ENCODE results near the gene OR1F1.
"Not testable (repeated sequence)": the region's sequence is repeated elsewhere in the genome, so short reads cannot be mapped to it uniquely, and the experiment has no call there.

The OR1F1 gene

DNA sequence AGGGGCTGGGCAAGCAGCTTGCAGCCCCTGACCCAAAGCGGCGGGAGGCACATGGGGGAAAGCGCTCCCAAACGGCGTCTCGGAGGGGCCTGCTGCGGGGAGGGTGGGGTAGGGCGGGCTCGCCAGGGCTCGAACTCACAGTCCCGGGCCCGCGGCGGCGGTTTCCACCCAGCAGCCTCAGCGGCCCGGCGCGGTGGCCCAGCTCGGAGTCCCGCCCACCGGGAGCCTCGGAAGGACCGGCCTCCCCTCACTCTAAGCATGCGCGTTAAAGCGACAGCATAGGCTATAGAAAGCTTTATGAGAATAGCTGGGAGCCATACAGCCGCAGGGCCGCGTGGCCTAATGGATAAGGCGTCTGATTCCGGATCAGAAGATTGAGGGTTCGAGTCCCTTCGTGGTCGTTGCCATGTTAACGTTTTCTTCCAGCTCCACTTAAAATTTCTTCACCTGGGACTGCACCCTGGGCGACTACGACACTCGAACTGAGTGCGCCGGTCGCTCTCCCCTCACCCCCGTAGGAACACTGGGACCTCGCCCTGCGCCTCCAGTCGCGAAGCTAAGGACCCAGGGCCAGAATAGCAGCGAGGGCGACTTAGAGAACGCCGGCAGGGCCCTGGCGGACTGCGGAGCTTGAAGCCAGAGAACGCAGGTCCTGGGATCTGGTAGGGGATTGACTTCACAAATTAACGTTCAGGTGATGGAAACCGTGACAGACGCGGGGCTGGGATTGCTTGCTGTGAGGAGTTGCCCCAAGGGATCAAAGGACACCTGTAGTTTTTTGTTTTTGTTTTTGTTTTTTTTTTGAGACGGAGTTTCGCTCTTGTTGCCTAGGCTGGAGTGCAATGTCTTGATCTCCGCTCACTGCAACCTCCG is 37.4 kb upstream of the OR1F1 start:
- in situ Hi-C loops (cut with MboI; ENCODE audit: low sequenced_read_pairs): no loop called here

DNA sequence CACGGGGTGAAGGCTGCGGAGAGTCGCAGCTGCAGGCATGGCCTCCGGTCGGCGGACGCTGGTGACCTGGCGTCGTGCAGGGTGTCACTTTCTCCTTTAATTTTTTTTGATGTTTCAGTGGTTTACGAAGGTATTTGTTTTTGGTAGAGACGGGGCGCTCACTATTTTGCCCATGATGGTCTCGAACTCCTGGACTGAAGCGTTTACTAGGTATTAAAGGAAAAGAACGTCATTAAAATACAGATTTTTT is 36.1 kb upstream of the OR1F1 start:
- in situ Hi-C loops (cut with MboI; ENCODE audit: low sequenced_read_pairs): no loop called here

DNA sequence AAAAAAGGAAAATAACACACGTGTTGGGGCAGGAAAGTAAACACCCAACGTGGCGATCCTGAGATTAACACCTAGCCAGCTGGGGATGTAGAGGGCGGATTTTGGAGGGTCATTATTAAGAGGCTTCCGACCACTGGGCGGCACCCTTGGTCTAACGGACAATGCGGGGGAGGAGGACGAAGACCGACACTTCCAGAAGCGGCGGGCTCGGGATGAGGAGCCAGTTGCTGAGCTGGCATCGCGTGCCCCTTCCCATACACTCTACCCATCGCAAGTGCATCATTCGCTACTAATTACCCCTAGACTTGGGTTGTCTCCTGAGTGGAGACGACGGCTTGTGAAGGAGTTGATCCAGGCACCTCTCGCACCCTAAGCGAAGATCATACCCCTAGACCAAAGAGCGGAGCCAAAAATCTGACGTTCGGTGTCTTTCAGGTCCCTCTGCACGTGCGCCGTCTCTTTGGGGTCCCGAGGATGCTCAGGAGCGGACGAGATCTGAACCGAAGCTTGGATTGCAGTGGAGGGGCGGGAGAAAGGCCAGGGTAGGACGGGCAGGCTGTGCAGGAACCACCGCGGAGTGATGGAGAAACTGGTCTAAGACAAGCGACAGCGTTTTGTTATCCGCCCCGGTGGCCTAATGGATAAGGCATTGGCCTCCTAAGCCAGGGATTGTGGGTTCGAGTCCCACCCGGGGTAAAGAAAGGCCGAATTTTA is 35.6 kb upstream of the OR1F1 start:
- in situ Hi-C loops (cut with MboI; ENCODE audit: low sequenced_read_pairs): no loop called here

DNA sequence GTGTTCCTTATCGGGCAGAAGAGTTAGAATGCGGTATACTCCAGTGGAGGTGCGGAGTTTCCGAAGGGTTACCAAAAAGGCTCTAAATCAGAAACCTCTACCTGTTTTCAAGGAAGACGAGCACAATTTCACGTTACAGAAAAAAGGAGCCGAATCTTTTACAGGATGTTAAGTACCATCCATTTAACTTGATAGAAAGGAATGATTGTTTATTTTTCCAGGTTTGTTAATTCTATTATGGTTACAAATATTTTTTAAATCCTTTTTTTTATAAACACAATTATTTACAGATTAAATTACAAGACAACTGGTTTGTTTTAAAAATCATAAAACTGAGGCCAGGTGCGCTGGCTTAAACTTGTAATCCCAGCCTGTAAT is 35.0 kb upstream of the OR1F1 start:
- in situ Hi-C loops (cut with MboI; ENCODE audit: low sequenced_read_pairs): no loop called here

DNA sequence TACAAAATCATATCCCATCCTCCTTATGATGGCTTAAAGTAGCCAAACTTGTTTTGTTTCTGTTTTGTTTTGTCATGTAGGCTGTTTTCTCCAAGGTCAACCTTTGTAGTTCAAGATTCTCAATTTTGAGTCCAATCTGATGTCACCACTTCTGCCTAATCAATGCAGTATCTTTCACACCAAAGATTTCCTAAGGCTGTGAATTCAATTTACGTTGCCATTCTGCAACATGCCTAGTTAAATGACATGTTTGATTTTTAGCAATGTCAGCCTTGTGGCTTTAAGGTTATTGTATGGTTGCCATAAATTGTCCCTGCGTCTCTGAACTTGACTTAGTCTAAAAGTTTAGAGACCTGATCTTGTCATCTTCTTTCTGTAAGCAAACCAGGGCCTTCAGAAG is 32.8 kb upstream of the OR1F1 start:
- in situ Hi-C loops (cut with MboI; ENCODE audit: low sequenced_read_pairs): no loop called here

DNA sequence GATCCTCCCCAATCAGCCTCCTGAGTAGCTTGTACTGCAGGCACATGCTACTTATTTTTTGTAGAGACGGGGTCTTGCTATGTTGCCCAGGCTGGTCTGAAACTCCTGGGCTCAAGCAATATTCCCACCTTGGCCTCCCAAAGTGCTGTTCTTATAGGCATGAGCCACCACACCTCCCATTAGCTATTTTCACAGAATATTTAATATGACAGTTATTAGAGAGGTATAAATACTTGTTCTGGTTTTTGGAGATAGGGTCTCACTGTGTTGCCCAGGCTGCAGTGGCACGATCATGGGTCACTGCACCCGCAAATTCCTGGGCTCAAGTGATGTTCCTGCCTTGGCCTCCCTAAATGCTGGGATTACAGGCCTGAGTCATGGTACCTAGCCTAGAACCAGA is 32.0 kb upstream of the OR1F1 start:
- in situ Hi-C loops (cut with MboI; ENCODE audit: low sequenced_read_pairs): no loop called here

DNA sequence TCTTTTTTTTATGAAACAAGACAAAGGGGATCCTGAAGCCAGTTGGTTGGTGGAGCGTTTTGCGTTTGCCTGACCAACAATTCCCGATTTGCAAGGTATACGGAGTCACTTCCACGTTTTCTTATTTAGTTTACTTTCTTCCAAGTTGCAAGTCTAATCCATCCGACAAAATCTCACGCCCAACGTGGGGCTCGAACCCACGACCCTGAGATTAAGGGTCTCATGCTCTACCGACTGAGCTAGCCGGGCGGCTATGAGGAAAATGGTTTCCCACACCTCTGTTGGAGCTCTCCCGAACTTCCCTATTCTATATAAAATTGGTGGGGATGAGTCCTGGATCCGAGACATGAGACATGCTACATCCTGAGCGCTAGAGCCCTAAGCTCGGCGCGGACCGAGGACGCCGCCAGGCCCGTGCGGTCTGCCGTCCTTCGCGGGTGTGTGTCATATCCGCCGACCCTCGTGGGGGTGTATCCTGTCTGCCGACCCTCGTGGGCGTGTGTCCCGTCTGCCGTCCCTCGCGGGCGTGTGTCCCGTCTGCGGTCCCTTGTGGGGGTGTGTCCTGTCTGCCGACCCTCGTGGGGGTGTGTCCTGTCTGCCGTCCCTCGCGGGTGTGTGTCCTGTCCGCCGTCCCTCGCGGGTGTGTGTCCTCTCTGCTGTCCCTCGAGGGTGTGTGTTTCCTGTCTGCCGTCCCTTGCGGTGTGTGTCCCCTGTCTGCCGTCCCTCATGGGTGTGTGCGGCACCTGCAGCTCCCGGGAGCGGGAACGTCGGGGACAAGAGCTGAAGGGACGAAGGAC is 30.6 kb upstream of the OR1F1 start:
- in situ Hi-C loops (cut with MboI; ENCODE audit: low sequenced_read_pairs): no loop called here

DNA sequence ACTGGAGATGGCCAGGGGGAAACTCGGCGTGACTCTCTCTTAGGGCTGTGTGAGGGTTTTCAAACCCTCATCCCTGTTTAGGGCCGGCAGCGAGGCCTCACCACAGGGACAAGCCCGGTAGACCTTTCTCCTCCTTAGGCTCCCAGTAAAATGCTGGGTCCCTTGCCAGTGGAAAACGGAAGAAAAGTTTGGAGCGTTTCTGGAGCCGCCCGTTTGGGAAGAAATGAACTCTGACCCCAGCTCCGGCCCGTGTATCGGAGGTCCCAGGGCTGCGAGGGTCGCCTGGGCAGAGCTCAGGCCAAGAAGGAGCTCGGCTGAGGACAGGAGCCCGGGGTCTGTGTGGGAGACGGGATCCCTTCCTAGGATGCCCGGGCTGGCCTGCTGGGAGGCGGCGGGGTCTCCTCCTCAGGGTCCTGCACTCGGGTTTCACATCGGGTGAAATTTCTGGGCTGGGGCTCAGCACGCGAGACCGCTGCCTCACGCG is 29.9 kb upstream of the OR1F1 start:
- in situ Hi-C loops (cut with MboI; ENCODE audit: low sequenced_read_pairs): no loop called here

DNA sequence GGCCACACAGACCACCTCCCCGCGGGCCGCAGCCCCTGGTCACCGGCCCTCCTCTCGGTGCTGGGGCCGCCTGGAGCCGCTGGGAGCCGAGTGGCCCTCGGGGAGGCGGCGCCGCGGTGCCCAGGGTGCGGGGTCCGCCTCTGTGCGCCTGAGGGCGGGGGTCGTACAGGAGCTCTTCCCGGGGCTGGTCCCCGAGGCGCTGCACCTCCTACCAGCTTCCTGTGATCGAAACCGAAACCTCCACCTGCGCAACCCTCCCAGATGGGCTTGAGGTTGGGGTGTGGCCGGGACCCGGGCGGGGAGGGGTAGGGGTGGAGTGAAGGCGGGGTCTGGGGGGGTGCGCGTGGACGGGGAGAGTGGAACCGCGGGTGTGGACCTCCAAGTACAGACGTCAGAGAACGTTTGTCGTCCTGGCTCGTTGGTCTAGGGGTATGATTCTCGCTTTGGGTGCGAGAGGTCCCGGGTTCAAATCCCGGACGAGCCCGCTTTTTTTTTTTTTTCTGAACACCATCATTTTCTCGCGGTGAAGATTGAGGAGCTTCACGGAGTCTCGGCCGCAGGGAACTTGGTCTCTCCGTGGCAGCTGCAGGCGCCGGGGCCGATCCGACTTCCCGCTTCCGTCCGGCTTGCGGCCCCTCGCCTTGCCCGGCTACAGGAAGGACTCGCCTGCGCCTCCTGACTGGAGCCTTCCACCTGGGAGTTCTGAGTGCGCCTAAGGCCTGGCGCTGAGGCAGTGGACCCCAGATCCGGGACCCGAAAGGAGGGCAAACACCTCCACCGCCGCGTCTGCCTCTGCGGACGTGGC is 29.3 kb upstream of the OR1F1 start:
- in situ Hi-C loops (cut with MboI; ENCODE audit: low sequenced_read_pairs): no loop called here

DNA sequence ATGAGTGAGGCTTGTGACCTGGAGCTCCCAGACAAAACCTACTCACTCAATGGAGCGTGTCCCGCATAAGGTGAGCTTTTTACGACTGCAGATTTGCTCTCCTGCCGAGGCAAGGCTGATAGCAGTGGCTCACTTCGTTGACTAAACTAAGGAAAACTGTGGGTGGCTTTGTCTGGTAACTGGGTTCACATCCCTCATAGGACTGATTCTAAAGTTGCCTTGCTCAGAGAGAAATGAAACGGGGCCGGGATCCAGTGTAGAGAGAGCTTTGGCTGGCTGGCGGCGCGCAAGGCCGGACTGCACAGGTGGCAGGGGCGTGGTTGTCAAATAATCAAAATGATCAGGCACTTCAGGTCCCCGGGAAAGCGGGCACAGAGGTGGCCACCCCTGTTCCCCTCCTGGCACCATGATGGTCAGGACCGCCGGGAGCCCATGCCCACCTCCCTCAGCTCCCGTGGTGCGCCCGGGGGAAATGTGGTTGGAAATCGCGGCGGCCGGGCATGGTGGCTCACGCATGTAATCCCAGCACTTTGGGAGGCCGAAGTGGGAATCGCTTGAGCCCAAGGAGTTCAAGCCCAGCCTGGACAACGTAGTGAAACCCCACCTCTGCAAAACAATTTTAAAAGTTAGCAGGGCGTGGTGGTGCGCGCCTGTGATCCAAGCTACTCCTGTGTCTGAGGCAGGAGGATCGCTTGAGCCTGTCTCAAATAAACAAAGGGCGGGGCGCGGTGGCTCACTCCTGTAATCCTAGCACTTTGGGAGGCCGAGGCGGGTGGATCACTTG is 26.6 kb upstream of the OR1F1 start:
- in situ Hi-C loops (cut with MboI; ENCODE audit: low sequenced_read_pairs): no loop called here

DNA sequence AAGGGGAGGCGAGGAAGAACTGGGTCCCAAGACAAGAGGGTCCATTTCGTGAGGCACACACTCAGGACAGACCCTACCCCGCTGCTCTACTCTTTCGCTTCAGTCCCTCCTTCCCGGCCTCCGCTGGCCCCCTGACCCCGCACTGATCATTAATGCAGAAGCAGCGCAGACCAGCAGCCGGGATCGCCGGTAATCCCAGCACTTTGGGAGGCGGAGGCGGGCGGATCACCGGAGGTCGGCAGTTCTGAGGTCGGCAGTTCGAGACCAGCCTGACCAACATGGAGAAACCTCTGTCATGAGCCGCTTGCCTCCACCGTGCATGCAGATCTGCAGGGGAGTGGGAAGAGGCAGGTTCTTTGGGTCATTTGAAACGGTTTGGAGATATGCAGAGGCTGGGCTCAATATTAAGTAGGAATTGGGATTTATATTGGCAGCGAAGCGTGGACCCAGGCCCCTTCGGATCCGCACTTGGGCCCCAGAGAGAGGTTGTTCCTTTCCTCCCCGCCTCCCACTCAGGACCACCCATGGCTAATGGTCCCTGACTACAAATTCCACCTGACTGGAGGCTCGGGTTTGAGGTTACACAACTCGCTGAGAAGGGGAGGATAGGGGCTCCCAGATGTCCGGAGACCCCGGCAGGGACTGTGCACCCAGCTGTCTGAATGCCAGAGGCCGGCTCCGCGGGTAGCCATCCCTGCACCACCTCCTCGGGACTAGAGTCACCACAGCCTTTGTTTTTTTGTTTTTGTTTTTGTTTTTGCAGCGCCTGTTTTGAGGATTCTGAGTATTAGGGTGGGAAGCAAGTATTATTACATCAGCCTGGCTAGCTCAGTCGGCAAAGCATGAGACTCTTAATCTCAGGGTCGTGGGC is 23.6 kb upstream of the OR1F1 start:
- in situ Hi-C loops (cut with MboI; ENCODE audit: low sequenced_read_pairs): no loop called here

DNA sequence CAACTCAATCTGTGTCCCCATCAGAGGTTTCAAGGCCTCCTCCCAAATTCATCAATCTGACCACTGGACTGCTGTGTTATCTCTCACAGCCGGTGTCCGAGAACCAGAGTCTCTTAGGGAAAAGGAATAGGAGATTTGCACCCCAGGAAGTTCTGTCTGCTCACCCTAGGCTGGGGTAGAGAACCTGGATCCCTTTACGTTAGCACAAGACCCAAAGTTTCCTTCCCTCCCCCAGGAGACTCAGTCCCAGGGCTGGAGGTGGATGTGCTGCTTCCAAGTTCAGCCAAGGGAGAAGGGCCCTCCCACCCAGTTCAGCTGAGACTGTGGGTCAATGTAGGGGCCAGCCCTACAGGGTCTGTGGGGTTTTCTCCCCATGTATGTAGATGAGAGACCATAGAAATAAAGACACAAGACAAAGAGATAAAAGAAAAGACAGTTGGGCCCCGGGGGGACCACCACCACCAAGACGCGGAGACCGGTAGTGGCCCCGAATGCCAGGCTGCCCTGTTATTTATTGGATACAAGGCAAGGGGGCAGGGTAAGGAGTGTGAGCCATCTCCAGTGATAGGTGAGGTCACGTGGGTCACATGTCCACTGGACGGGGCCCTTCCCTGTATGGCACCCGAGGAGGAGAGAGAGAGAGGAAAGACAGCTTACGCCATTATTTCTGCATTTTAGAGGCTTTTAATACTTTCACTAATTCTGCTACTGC is 22.7 kb upstream of the OR1F1 start:
- in situ Hi-C loops (cut with MboI; ENCODE audit: low sequenced_read_pairs): no loop called here

DNA sequence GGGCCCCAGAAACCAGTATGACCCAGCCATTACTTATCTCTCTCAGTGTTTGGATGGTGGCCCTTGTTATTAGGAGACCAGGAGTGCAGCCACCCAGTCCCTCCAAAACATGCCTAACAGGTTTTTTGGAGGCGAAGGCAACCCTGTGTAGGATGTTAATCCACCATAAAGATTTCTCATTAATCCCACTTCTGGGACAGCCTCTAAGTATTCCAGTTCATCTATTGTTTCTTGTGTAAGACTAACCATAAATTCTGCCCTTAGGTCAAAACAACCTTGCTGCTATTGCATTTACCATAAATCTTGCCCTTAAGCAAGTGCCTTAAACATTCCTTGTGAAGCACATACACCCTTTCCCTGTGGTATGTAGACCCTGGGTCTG is 21.5 kb upstream of the OR1F1 start:
- in situ Hi-C loops (cut with MboI; ENCODE audit: low sequenced_read_pairs): no loop called here

DNA sequence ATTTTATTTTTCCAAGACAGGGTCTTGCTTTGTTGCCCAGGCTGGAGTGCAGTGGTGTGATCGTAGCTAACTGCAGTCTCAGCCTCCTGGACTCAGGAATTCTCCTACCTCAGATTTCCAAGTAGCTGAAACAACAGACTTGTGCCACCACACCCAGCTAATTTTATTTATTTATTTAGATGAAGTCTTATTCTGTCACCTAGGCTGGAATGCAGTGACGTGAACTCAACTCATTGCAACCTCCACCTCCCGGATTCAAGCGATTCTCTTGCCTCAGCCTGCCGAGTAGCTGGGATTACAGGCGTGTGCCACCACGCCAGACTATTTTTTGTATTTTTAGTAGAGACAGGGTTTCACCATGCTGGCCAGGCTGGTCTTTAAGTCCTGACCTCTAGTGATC is 19.3 kb upstream of the OR1F1 start:
- in situ Hi-C loops (cut with MboI; ENCODE audit: low sequenced_read_pairs): not testable (repeated sequence)

DNA sequence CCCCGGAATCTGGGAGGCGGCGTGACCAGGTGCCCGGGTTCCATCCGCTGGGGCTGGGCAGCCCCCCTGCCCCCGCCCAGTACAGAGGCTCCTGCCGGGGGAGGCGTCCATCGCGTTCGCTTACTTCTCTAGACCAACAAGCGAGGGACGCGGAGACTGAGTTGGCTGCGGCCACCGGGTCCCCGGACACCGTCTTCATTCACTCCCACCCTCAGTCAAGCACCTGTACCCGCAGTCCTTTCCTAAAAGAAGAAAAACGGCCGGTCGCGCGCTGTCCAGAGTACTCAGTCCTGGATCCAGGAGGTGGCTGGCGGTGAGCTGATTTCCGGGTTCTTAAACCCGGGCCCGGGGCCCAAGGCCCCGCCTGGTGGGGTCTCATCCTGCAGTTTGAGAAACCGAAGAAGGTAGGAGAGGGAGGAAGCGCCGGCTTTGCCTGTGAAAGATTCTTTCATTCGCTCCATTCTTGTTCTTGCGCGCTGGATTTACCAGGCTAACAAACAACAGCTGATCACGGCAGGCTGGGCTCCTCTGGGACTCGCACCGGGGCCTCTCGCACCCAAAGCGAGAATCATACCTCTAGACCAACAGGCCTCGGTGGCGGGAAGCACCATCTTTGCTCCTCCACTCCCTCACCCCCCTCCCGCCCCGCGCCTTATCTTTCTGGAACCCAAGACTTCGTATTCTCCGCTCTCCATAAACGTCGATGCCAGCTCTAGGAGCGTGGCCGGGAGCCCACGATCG is 17.4 kb upstream of the OR1F1 start:
- in situ Hi-C loops (cut with MboI; ENCODE audit: low sequenced_read_pairs): no loop called here

DNA sequence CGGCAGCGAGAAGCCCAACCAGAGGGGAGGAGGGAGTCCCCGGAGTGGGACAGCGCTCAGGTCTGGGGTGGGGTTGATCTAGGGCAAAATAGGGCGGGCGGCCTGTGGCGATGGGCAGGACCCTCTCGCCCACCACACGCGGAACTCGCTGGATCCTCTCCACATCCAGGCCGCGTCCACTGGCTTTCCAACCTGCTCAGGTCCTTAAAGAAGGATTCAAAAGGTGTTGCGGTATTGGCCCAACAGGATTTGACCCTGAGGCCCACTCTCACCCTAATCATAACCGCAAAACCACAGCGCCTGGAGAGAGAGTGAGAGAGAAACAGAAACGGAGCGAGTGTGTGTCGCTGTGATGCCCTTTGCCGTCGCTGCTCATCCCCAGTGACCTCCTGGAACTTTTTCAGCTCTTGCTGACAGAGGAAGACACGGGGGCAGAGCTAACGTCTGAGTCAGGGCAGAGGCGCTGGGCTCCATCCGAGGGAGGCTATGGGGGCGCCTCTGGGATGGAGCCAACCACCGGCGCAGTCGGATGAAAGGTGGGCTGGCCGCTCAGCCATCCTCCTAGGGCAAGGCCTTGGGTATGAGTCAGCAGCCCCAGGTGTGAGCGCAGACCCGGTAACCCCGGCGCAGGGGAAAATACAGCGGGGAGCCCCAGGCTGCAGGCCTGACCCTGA is 16.7 kb upstream of the OR1F1 start:
- in situ Hi-C loops (cut with MboI; ENCODE audit: low sequenced_read_pairs): no loop called here

DNA sequence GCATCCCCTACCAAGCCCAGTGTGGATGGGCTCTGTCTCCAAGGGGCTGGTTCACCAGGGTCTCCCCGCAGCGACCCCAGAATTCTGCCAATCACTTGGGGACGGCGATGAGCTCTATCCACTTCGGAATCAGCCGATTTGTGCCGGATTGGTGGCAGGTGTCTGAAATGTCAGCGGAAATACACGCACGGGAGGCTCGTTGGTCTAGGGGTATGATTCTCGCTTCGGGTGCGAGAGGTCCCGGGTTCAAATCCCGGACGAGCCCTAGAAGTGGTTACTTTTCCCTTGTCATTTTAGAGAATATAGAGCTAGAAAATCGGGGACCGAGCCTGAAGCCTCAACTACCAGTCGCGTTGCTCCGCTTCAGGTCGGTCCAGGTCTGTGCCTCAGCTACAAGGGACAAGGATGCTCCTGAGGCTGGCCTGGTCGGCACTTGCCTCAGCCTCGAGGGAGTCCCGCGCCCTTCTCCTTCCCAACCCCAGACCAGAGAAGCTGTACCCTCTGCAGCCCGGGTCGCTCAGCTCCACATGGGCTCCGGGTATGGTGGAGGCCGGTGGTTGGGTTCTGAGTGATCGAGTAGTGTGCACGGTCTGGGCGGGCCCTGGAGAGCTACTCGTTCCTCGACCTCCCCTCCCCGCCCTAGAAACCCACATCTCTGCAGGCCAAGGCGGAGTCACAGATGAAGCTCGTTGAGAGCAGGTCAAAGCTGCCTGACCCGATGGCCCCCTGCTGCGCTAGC is 16.0 kb upstream of the OR1F1 start:
- in situ Hi-C loops (cut with MboI; ENCODE audit: low sequenced_read_pairs): no loop called here

All from HL-60/S4 treated with retinoic acid at 250 ng/mL for 4 days and 3 days (cell line).